NB4 (cell line): Measurements from ENCODE around the gene DOLPP1.

Experiments
- DNase-seq: peaks from one replicate; pipeline ENCODE4 v3.0.0; 2010; ENCODE audit warnings: low read depth
- H3K4me3 ChIP-seq: one replicate; pipeline ENCODE4 v1.5.1; 2011; ENCODE audit warnings: mild to moderate bottlenecking, low read depth, low read length, moderate library complexity
- MYC ChIP-seq: IDR thresholded peaks from 2 replicates; pipeline ENCODE4 v1.6.1; 2011; ENCODE audit warnings: low read depth, low read length
- POLR2A ChIP-seq: IDR thresholded peaks from 2 replicates; pipeline ENCODE4 v1.6.1; 2011; ENCODE audit warnings: mild to moderate bottlenecking; ENCODE audit not compliant: insufficient read length; ENCODE audit errors: extremely low read depth
- TF ChIP-seq, protein P1 (sequence below): IDR thresholded peaks from 2 replicates; pipeline ENCODE4 v1.6.1; 2011; ENCODE audit warnings: low read depth, low read length
- TF ChIP-seq, protein P2 (sequence below): IDR thresholded peaks from one replicate; pipeline ENCODE4 v1.5.1; 2012; ENCODE audit warnings: low read depth, low read length

DOLPP1 gene

DNA sequence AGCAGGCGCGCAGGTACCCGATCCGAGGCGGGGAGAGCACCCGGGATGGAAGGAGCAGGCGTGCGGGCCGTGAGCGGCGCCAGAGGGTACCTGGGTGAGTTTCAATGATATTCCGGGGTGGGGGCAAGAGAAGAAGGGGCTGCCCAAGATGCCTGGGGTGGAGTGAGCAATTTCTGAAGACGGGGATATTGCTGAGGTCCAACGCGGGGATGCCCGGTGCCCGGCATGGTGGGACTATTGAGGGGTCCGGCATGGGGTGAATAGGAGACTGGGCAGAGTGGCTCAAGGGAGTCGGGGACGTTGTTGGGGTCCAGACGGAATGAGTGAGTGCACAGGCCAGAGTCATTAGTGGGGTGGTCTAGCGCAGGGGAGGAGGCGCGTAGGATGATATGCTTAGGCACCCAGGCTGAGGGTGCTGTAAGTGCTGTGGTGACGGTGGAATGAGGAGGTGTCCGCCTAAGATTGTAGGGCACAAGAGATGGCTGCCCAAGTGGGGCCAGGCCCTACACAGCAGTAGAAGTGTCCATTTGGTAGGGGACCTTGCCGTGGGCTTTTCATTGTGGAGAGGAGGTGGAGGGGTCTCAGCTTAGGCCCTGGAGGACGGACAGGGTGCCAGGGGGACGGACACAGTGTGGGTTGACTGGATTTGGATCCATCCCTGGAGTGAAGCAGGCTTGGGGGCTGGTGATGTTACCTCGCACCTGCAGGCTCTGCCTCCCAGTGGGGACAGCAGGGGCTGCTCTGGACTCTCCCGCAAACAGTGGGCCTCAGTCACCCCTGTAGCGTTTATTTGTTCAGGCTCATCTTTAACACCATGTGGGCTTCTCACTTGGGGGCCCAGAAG, 43.8 kb upstream of the DOLPP1 start:
- TF ChIP-seq, protein P1, sequence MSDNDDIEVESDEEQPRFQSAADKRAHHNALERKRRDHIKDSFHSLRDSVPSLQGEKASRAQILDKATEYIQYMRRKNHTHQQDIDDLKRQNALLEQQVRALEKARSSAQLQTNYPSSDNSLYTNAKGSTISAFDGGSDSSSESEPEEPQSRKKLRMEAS: no peak
- TF ChIP-seq, protein P2, sequence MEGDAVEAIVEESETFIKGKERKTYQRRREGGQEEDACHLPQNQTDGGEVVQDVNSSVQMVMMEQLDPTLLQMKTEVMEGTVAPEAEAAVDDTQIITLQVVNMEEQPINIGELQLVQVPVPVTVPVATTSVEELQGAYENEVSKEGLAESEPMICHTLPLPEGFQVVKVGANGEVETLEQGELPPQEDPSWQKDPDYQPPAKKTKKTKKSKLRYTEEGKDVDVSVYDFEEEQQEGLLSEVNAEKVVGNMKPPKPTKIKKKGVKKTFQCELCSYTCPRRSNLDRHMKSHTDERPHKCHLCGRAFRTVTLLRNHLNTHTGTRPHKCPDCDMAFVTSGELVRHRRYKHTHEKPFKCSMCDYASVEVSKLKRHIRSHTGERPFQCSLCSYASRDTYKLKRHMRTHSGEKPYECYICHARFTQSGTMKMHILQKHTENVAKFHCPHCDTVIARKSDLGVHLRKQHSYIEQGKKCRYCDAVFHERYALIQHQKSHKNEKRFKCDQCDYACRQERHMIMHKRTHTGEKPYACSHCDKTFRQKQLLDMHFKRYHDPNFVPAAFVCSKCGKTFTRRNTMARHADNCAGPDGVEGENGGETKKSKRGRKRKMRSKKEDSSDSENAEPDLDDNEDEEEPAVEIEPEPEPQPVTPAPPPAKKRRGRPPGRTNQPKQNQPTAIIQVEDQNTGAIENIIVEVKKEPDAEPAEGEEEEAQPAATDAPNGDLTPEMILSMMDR: no peak
- TF ChIP-seq MYC: no peak
- no peak for TF ChIP-seq POLR2A
- peak overlapping the region; percentile 79 for H3K4me3 ChIP-seq
- no peak for DNase-seq

DNA sequence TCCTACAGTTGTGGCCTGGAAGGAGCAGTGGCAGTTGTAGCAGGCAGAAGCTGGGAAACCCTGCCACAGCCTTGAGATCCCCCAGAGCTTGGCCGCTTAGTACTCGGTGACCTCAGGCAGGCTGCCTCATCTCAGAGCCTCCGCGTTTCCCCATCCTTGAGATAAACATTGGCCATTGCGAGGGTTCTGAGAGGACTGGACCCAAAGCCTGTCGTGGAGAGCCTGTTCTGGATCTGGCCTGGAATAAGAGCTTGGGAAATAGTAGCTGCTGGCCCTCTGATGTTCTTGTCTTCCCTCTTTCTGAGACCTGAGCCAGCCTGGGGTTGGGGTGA, 43.2 kb upstream of the DOLPP1 start:
- DNase-seq: no peak
- TF ChIP-seq, protein P1: no peak
- TF ChIP-seq MYC: no peak
- TF ChIP-seq, protein P2: no peak
- TF ChIP-seq POLR2A: no peak
- H3K4me3 ChIP-seq: peak overlapping the region; percentile 79

- TF ChIP-seq POLR2A (no peak), MYC (no peak)
- TF ChIP-seq, protein P2: no peak
- TF ChIP-seq, protein P1: no peak
- peak overlapping the region; percentile 17 for H3K4me3 ChIP-seq
- no peak for DNase-seq
Measured at GRCh38 chr9:129038109-129038852, 42.6 kb upstream of the DOLPP1 start.

- no peak for DNase-seq
- H3K4me3 ChIP-seq: no peak overlapping the region
- TF ChIP-seq, protein P1: no peak
- no peak for TF ChIP-seq POLR2A
- no peak for TF ChIP-seq MYC
- TF ChIP-seq, protein P2: no peak
Measured at GRCh38 chr9:129040113-129040643, 40.7 kb upstream of the DOLPP1 start.

GRCh38 chr9:129042016-129042415, 38.9 kb upstream of the DOLPP1 start:
- TF ChIP-seq MYC: no peak
- TF ChIP-seq, protein P2: no peak
- no peak for TF ChIP-seq POLR2A
- TF ChIP-seq, protein P1: no peak
- no peak for DNase-seq
- H3K4me3 ChIP-seq: no peak overlapping the region
